ENCODE data around the gene LRCH1. TPM values are rescaled to one million over a fixed set of nuclear protein-coding genes. Genes with fewer than 3 reads are reported as not detected.

Gene LRCH1
- total and polyA plus RNA-seq, 2 experiments from 2014 or later, result 4.7 to 5.0 TPM

DNA sequence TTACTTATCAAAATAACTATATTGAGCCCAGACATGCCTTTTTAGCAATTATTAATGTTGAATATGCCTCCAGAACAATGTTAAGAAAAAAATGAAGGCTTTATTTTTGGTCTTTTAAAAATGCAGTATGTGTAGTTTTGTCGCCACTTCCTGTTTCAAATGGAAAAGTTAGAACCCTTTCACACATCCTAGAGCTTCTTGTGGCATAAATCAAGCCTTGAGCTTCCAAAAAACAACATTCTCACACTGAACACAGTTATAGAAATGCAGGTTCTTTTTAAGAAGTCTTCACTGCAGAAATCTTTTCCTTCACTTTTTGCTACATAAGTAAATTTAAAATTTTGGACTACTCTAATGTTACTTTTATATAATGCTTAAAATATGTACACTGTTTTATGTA lies 135.3 kb downstream of the LRCH1 start:
- no peaks in the 10 kb centered on the region for H3K36me3 ChIP-seq (ENCODE audit: low read depth)
- WGBS, 2 experiments (ENCODE audit: low coverage in 1 of 2, low lambda C conversion rate in 2 of 2, missing lambda C conversion rate in 2 of 2), result 96% methylated on average over 1 of the region's 1 CpG
- H3K79me2 ChIP-seq (ENCODE audit: insufficient read depth), result peaks cover 7% of the 10 kb centered on the region; the same call in 1 of the 2 replicates
- H3K4me1 ChIP-seq (ENCODE audit: insufficient read depth), result no peaks in the 10 kb centered on the region
- no peak overlapping the region for H3K9ac ChIP-seq
- in situ Hi-C loops (cut with MboI), result no loop called here
- H3K27ac ChIP-seq, result no peak overlapping the region
- no peak overlapping the region for H3K4me2 ChIP-seq (ENCODE audit: unreplicated experiment)
- no peak overlapping the region for H3K4me3 ChIP-seq
- H3K9me3 ChIP-seq (ENCODE audit: low read depth), result no peaks in the 10 kb centered on the region
- H3K27me3 ChIP-seq (replicated peaks; ENCODE audit: insufficient read depth), result no peaks in the 10 kb centered on the region
- H3K9me2 ChIP-seq (ENCODE audit: insufficient read depth), result no peaks in the 10 kb centered on the region
- H3F3A ChIP-seq (ENCODE audit: insufficient read depth), result no peaks in the 10 kb centered on the region
- peaks cover 3% of the 10 kb centered on the region; the same call in 1 of the 2 replicates for H4K20me1 ChIP-seq (ENCODE audit: insufficient read depth)
- no peak overlapping the region for H2AFZ ChIP-seq
- no peak for DNase-seq
- TF ChIP-seq EZH2 (IDR thresholded peaks at IDR 0.05; ENCODE audit: insufficient read depth, poor library complexity, severe bottlenecking) (no peak), EZH2phosphoT487 (IDR thresholded peaks at IDR 0.05; ENCODE audit: insufficient read depth, low read depth) (no peak)

DNA sequence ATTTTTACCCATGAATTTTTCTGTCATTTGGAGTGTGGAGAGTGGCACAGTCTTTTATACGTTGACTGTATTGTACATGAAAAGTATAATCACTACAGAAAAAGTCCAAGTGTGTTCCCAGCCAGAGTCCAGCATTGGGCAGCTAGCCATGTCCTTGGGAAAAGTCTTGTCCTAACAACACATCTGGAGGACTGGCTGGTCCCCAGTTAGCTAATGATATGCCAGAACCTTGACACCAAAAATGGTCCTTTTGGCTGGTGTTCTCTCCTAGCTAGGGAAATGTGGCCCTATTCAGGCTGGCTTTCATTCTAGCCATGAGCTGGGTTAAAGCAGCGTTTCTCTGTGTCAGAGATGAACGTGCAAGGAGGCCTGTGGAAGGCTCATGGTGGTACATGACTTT lies 145.0 kb downstream of the LRCH1 start:
- Histone ChIP-seq H3K4me3 (no peak overlapping the region), H3K9ac (no peak overlapping the region), H3K4me1 (ENCODE audit: insufficient read depth) (no peaks in the 10 kb centered on the region), H3K9me3 (ENCODE audit: low read depth) (no peaks in the 10 kb centered on the region), H4K20me1 (ENCODE audit: insufficient read depth) (no peaks in the 10 kb centered on the region), H3K9me2 (ENCODE audit: insufficient read depth) (no peaks in the 10 kb centered on the region), H2AFZ (no peak overlapping the region), H3K4me2 (ENCODE audit: unreplicated experiment) (no peak overlapping the region), H3K27me3 (replicated peaks; ENCODE audit: insufficient read depth) (no peaks in the 10 kb centered on the region), H3K27ac (no peak overlapping the region), H3K36me3 (ENCODE audit: low read depth) (0 out of 2 replicates have a peak, but pooled peaks cover 15% of the 10 kb centered on the region), H3F3A (ENCODE audit: insufficient read depth) (no peaks in the 10 kb centered on the region), H3K79me2 (ENCODE audit: insufficient read depth) (no peaks in the 10 kb centered on the region)
- DNase-seq, result no peak
- 55 to 60% methylated on average over 3 of the region's 3 CpGs for WGBS, 2 experiments (ENCODE audit: low coverage in 1 of 2, low lambda C conversion rate in 2 of 2, missing lambda C conversion rate in 2 of 2)
- TF ChIP-seq EZH2phosphoT487 (IDR thresholded peaks at IDR 0.05; ENCODE audit: insufficient read depth, low read depth) (no peak), EZH2 (IDR thresholded peaks at IDR 0.05; ENCODE audit: insufficient read depth, poor library complexity, severe bottlenecking) (no peak)
- in situ Hi-C loops (cut with MboI), result no loop called here

DNA sequence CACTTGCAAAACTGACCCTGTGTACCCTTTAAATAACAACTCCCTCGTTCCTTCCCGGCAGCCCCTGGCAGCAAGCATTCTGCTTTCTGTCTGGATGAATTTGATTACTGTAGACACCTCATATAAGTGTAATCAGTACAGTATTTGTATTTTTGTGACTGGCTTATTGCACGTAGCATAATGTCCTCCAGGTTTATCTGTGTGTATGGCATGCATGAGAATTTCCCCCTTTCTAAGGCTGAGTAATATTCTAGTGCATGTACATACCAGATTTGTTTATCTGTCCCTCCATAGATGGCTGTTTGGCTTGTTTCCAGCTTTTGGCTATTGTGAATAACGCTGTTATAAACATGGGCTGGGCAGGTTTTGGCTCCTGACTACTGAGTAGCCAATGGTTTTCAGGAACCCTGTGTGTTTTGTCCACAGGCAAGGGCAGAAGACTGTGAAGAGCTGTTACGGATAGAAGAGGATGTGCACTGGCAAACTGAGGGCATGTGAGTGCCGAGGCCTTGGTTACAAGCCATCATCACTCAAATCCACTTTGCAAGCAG lies 146.0 kb downstream of the LRCH1 start:
- no peak for TF ChIP-seq EZH2phosphoT487 (IDR thresholded peaks at IDR 0.05; ENCODE audit: insufficient read depth, low read depth)
- no peak for TF ChIP-seq EZH2 (IDR thresholded peaks at IDR 0.05; ENCODE audit: insufficient read depth, poor library complexity, severe bottlenecking)
- H3K79me2 ChIP-seq (ENCODE audit: insufficient read depth), result no peaks in the 10 kb centered on the region
- 84 to 85% methylated on average over 6 of the region's 6 CpGs for WGBS, 2 experiments (ENCODE audit: low coverage in 1 of 2, low lambda C conversion rate in 2 of 2, missing lambda C conversion rate in 2 of 2)
- no peaks in the 10 kb centered on the region for H3K9me2 ChIP-seq (ENCODE audit: insufficient read depth)
- H3K4me1 ChIP-seq (ENCODE audit: insufficient read depth), result no peaks in the 10 kb centered on the region
- H3K4me3 ChIP-seq, result no peak overlapping the region
- H3K27ac ChIP-seq, result no peak overlapping the region
- DNase-seq, result no peak
- H4K20me1 ChIP-seq (ENCODE audit: insufficient read depth), result no peaks in the 10 kb centered on the region
- no peak overlapping the region for H3K4me2 ChIP-seq (ENCODE audit: unreplicated experiment)
- no peak overlapping the region for H3K9ac ChIP-seq
- H3F3A ChIP-seq (ENCODE audit: insufficient read depth), result no peaks in the 10 kb centered on the region
- no peak overlapping the region for H2AFZ ChIP-seq
- in situ Hi-C loops (cut with MboI), result no loop called here
- 0 out of 2 replicates have a peak, but pooled peaks cover 15% of the 10 kb centered on the region for H3K36me3 ChIP-seq (ENCODE audit: low read depth)
- H3K27me3 ChIP-seq (replicated peaks; ENCODE audit: insufficient read depth), result no peaks in the 10 kb centered on the region
- H3K9me3 ChIP-seq (ENCODE audit: low read depth), result no peaks in the 10 kb centered on the region

DNA sequence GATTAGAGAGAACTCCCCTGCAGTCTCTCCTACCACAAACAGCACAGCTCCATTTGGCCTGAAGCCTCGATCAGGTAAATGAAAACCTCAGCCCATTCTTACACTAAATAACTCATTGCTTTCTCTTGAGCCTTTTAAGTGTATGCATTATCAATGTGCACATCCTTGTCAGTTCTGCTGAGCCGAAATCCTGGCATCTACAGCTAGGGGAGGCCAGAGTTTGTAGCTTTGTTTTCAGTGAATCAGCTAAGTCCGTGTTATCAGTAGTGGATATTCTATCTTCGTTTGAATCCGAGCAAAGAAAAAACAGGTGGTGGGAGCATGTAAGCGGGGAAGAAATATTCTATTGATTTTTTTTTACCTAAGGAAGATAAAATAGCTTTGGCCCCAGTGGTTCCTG lies 159.6 kb downstream of the LRCH1 start:
- Histone ChIP-seq H3K9me3 (ENCODE audit: low read depth) (no peaks in the 10 kb centered on the region), H3K4me3 (no peak overlapping the region), H3F3A (ENCODE audit: insufficient read depth) (no peaks in the 10 kb centered on the region), H3K36me3 (ENCODE audit: low read depth) (peaks cover 8% of the 10 kb centered on the region; the same call in 1 of the 2 replicates), H3K4me2 (ENCODE audit: unreplicated experiment) (no peak overlapping the region), H3K9ac (no peak overlapping the region), H4K20me1 (ENCODE audit: insufficient read depth) (no peaks in the 10 kb centered on the region), H3K4me1 (ENCODE audit: insufficient read depth) (no peaks in the 10 kb centered on the region), H2AFZ (no peak overlapping the region), H3K27ac (no peak overlapping the region), H3K27me3 (replicated peaks; ENCODE audit: insufficient read depth) (no peaks in the 10 kb centered on the region), H3K79me2 (ENCODE audit: insufficient read depth) (no peaks in the 10 kb centered on the region), H3K9me2 (ENCODE audit: insufficient read depth) (no peaks in the 10 kb centered on the region)
- in situ Hi-C loops (cut with MboI), result loop anchor here (10.0 kb wide), 1 partner anchor 158 kb away; the partner anchor contains the start of gene LRCH1
- 96% methylated on average over 6 of the region's 6 CpGs for WGBS, 2 experiments (ENCODE audit: low coverage in 1 of 2, low lambda C conversion rate in 2 of 2, missing lambda C conversion rate in 2 of 2)
- no peak for DNase-seq
- no peak for TF ChIP-seq EZH2 (IDR thresholded peaks at IDR 0.05; ENCODE audit: insufficient read depth, poor library complexity, severe bottlenecking)
- TF ChIP-seq EZH2phosphoT487 (IDR thresholded peaks at IDR 0.05; ENCODE audit: insufficient read depth, low read depth), result no peak
